MM.1S (cell line): ENCODE data around the gene SLCO3A1.

ENCODE experiments used
- DNase-seq: peaks from one replicate; pipeline ENCODE4 v3.0.0-alpha.2; 2015
- H2AFZ ChIP-seq: fragments of 300-600 bp; sonication (generic); 2 replicates; pipeline ENCODE4 v1.6.0; 2016; ENCODE audit warnings: antibody characterized with exemption, low read length
- H3F3A ChIP-seq: fragments of 300-600 bp; sonication (generic); 2 replicates; pipeline ENCODE4 v1.6.1; 2016; ENCODE audit warnings: mild to moderate bottlenecking, antibody characterized with exemption, low read length, moderate library complexity, mixed read lengths; ENCODE audit not compliant: insufficient read depth
- H3K27ac ChIP-seq: fragments of 300-600 bp; sonication (generic); 2 replicates; pipeline ENCODE4 v1.5.1; 2016; ENCODE audit warnings: mild to moderate bottlenecking, low read length
- H3K27me3 ChIP-seq: fragments of 300-600 bp; sonication (generic); replicated peaks from 2 replicates; pipeline ENCODE4 v1.6.0; 2016; ENCODE audit warnings: low read length; ENCODE audit not compliant: insufficient read depth
- H3K36me3 ChIP-seq: fragments of 300-600 bp; sonication (generic); replicated peaks from 2 replicates; pipeline ENCODE4 v1.6.1; 2016; ENCODE audit warnings: mild to moderate bottlenecking, low read length, mixed read lengths; ENCODE audit not compliant: insufficient read depth
- H3K4me1 ChIP-seq: fragments of 300-600 bp; sonication (generic); 2 replicates; pipeline ENCODE4 v1.6.1; 2016; ENCODE audit warnings: low read length, mixed read lengths
- H3K4me2 ChIP-seq: fragments of 300-600 bp; sonication (generic); 2 replicates; pipeline ENCODE4 v1.6.0; 2016; ENCODE audit warnings: low read depth, low read length
- H3K4me3 ChIP-seq: fragments of 300-600 bp; sonication (generic); 2 replicates; pipeline ENCODE4 v1.5.1; 2016; ENCODE audit warnings: low read length, mixed read lengths
- H3K79me2 ChIP-seq: fragments of 300-600 bp; sonication (generic); 2 replicates; pipeline ENCODE4 v1.6.1; 2016; ENCODE audit warnings: mixed run types, low read length, mixed read lengths
- H3K9ac ChIP-seq: fragments of 300-600 bp; sonication (generic); 2 replicates; pipeline ENCODE4 v1.6.1; 2016; ENCODE audit warnings: low read length, mixed read lengths
- H3K9me2 ChIP-seq: fragments of 300-600 bp; sonication (generic); replicated peaks from 2 replicates; pipeline ENCODE4 v1.6.1; 2016; ENCODE audit warnings: mild to moderate bottlenecking, low read length, mixed read lengths; ENCODE audit not compliant: insufficient read depth
- H3K9me3 ChIP-seq: fragments of 300-600 bp; sonication (generic); replicated peaks from 2 replicates; pipeline ENCODE4 v1.6.1; 2016; ENCODE audit warnings: mild to moderate bottlenecking, low read length, mixed read lengths; ENCODE audit not compliant: insufficient read depth
- H4K20me1 ChIP-seq: fragments of 300-600 bp; sonication (generic); 2 replicates; pipeline ENCODE4 v1.6.1; 2016; ENCODE audit warnings: mild to moderate bottlenecking, low read length, moderate library complexity, mixed read lengths; ENCODE audit not compliant: insufficient read depth
- EZH2 ChIP-seq: fragments of 300-600 bp; sonication (generic); optimal IDR thresholded peaks from 2 replicates; pipeline ENCODE3; 2017; ENCODE audit warnings: low read depth, mild to moderate bottlenecking, antibody characterized with exemption, low read length, mixed read lengths
- EZH2phosphoT487 ChIP-seq: fragments of 300-600 bp; sonication (generic); IDR thresholded peaks from 2 replicates; pipeline ENCODE4 v1.6.1; 2018; ENCODE audit warnings: antibody characterized with exemption, low read length
- TF ChIP-seq, protein P1 (sequence below): fragments of 300-600 bp; sonication (generic); IDR thresholded peaks from 2 replicates; pipeline ENCODE4 v1.5.1; 2016; ENCODE audit warnings: antibody characterized with exemption, low read length, mixed read lengths

Gene SLCO3A1

GRCh38 chr15:91880373-91880772 lies 26.9 kb downstream of the SLCO3A1 start:
- Histone ChIP-seq H3K79me2 (no peaks in the 10 kb centered on the region), H3K4me3 (no peak overlapping the region), H3K9me3 (no peaks in the 10 kb centered on the region), H3K4me2 (no peak overlapping the region), H3K27ac (no peak overlapping the region), H3K9ac (no peak overlapping the region), H3K9me2 (no peaks in the 10 kb centered on the region), H3F3A (no peaks in the 10 kb centered on the region), H3K4me1 (no peaks in the 10 kb centered on the region), H3K36me3 (no peaks in the 10 kb centered on the region), H4K20me1 (no peaks in the 10 kb centered on the region), H2AFZ (no peak overlapping the region), H3K27me3 (no peaks in the 10 kb centered on the region)
- no peak for TF ChIP-seq EZH2
- TF ChIP-seq EZH2phosphoT487 = no peak
- TF ChIP-seq, protein P1, sequence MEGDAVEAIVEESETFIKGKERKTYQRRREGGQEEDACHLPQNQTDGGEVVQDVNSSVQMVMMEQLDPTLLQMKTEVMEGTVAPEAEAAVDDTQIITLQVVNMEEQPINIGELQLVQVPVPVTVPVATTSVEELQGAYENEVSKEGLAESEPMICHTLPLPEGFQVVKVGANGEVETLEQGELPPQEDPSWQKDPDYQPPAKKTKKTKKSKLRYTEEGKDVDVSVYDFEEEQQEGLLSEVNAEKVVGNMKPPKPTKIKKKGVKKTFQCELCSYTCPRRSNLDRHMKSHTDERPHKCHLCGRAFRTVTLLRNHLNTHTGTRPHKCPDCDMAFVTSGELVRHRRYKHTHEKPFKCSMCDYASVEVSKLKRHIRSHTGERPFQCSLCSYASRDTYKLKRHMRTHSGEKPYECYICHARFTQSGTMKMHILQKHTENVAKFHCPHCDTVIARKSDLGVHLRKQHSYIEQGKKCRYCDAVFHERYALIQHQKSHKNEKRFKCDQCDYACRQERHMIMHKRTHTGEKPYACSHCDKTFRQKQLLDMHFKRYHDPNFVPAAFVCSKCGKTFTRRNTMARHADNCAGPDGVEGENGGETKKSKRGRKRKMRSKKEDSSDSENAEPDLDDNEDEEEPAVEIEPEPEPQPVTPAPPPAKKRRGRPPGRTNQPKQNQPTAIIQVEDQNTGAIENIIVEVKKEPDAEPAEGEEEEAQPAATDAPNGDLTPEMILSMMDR = no peak
- no peak for DNase-seq

DNA sequence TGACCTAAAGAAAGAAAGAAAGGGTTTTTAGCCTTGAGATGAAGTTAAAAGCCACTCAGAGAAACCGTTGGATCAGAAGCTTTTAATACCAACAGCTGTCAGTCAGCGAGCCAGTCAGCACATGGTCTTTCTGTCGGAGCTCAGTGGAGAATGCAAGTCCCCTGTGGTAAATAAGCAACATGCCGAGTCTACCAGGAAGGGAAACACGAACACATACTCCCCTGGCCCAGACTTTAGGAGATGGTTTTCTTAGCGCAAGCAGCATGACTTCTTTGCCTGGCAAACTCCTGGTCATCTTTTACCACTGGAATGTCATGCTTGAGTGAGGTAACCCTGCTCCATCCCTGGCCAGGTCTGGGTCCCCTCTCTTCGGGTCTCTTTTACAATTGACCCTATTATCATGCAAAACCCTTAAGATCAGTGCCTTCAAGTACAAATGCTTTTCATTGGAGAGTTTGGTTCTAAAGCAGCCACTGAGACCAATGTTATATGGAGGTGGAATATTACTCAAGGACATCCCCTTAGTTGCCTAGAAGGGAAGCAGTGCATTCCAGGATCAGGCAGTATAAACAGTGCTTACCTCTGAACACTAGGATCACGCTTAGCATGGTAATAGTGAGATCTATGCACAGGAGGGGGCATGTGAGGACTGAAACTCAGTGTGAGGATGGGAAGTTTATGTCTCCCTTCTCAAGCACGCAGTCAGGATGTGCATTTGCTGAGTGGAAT lies 28.2 kb downstream of the SLCO3A1 start:
- H3K27ac ChIP-seq = no peak overlapping the region
- no peaks in the 10 kb centered on the region for H3K9me2 ChIP-seq
- H4K20me1 ChIP-seq = no peaks in the 10 kb centered on the region
- no peaks in the 10 kb centered on the region for H3K79me2 ChIP-seq
- H3K4me3 ChIP-seq = no peak overlapping the region
- H3K4me2 ChIP-seq = no peak overlapping the region
- no peaks in the 10 kb centered on the region for H3K9me3 ChIP-seq
- no peaks in the 10 kb centered on the region for H3F3A ChIP-seq
- H2AFZ ChIP-seq = no peak overlapping the region
- DNase-seq = no peak
- no peaks in the 10 kb centered on the region for H3K4me1 ChIP-seq
- TF ChIP-seq, protein P1 = no peak
- TF ChIP-seq EZH2 (no peak), EZH2phosphoT487 (no peak)
- no peaks in the 10 kb centered on the region for H3K36me3 ChIP-seq
- H3K9ac ChIP-seq = no peak overlapping the region
- no peaks in the 10 kb centered on the region for H3K27me3 ChIP-seq

GRCh38 chr15:91882858-91883586 lies 29.5 kb downstream of the SLCO3A1 start:
- no peaks in the 10 kb centered on the region for H3K79me2 ChIP-seq
- no peak overlapping the region for H2AFZ ChIP-seq
- TF ChIP-seq EZH2 (no peak), EZH2phosphoT487 (no peak)
- TF ChIP-seq, protein P1 = no peak
- H3F3A ChIP-seq = no peaks in the 10 kb centered on the region
- H3K36me3 ChIP-seq = no peaks in the 10 kb centered on the region
- H3K9ac ChIP-seq = no peak overlapping the region
- H3K4me3 ChIP-seq = no peak overlapping the region
- no peaks in the 10 kb centered on the region for H3K4me1 ChIP-seq
- H4K20me1 ChIP-seq = no peaks in the 10 kb centered on the region
- DNase-seq = no peak
- no peaks in the 10 kb centered on the region for H3K9me2 ChIP-seq
- H3K4me2 ChIP-seq = no peak overlapping the region
- H3K27me3 ChIP-seq = no peaks in the 10 kb centered on the region
- no peaks in the 10 kb centered on the region for H3K9me3 ChIP-seq
- H3K27ac ChIP-seq = no peak overlapping the region
